Astrocyte (in vitro differentiated cells and primary cell): ENCODE measurements around the gene ACAP3. TPM values are rescaled to one million over a fixed set of nuclear protein-coding genes. Genes with fewer than 3 reads are reported as not detected.

ENCODE experiments used
- DNase-seq: peaks from one replicate; pipeline ENCODE4 v3.0.0-alpha.2; 2010; ENCODE audit warnings: low read depth
- FAIRE-seq: peaks from 2 replicates; lab custom pipeline; 2011; peaks lifted over from hg19 to GRCh38; lab: Jason Lieb, UNC
- H2AFZ ChIP-seq: 2 replicates; pipeline ENCODE4 v1.6.0; 2012; ENCODE audit warnings: low read depth, low read length, inconsistent platforms
- H3K27ac ChIP-seq: 2 replicates; pipeline ENCODE4 v1.5.1; 2011; ENCODE audit warnings: low read depth, low read length, inconsistent platforms
- H3K27me3 ChIP-seq: 2 replicates; pipeline ENCODE4 v1.6.0; 2011; ENCODE audit warnings: low read length, inconsistent platforms; ENCODE audit not compliant: insufficient read depth
- H3K36me3 ChIP-seq: 2 replicates; pipeline ENCODE4 v1.5.1; 2011; ENCODE audit warnings: low read length, inconsistent platforms; ENCODE audit not compliant: insufficient read depth
- H3K4me1 ChIP-seq: 2 replicates; pipeline ENCODE4 v1.5.1; 2011; ENCODE audit warnings: low read length, inconsistent platforms; ENCODE audit not compliant: insufficient read depth
- H3K4me2 ChIP-seq: 2 replicates; pipeline ENCODE4 v1.6.0; 2012; ENCODE audit warnings: low read length, inconsistent platforms
- H3K4me3 ChIP-seq: 2 replicates; pipeline ENCODE4 v1.5.1; 2011; ENCODE audit warnings: low read depth, mild to moderate bottlenecking, low read length, inconsistent platforms; ENCODE audit not compliant: insufficient read depth
- H3K79me2 ChIP-seq: 2 replicates; pipeline ENCODE4 v1.6.0; 2012; ENCODE audit warnings: mild to moderate bottlenecking, low read length, inconsistent platforms; ENCODE audit not compliant: insufficient read depth
- H3K9ac ChIP-seq: 2 replicates; pipeline ENCODE4 v1.6.0; 2012; ENCODE audit warnings: mild to moderate bottlenecking, low read length, inconsistent platforms
- H3K9me3 ChIP-seq: 2 replicates; pipeline ENCODE4 v1.5.1; 2012; ENCODE audit warnings: low read depth, mild to moderate bottlenecking, low read length, inconsistent platforms; ENCODE audit not compliant: insufficient read depth
- H4K20me1 ChIP-seq: 2 replicates; pipeline ENCODE4 v1.6.0; 2012; ENCODE audit warnings: low read length, inconsistent platforms; ENCODE audit not compliant: insufficient read depth
- H3K27ac Mint-ChIP-seq: one replicate; pipeline ENCODE4 v1.8.0; 2021; ENCODE audit warnings: mild to moderate bottlenecking, mixed read lengths; ENCODE audit not compliant: unreplicated experiment
- H3K27me3 Mint-ChIP-seq: one replicate; pipeline ENCODE4 v1.8.0; 2021; ENCODE audit warnings: low read depth, mixed read lengths; ENCODE audit not compliant: unreplicated experiment
- H3K36me3 Mint-ChIP-seq: one replicate; pipeline ENCODE4 v1.8.0; 2021; ENCODE audit warnings: low read depth, mixed read lengths; ENCODE audit not compliant: unreplicated experiment
- H3K4me1 Mint-ChIP-seq: one replicate; pipeline ENCODE4 v1.8.0; 2021; ENCODE audit warnings: low read depth, mixed read lengths; ENCODE audit not compliant: unreplicated experiment
- H3K4me3 Mint-ChIP-seq: one replicate; pipeline ENCODE4 v1.8.0; 2021; ENCODE audit warnings: mild to moderate bottlenecking, moderate library complexity, mixed read lengths; ENCODE audit not compliant: unreplicated experiment
- H3K9me3 Mint-ChIP-seq: one replicate; pipeline ENCODE4 v1.8.0; 2021; ENCODE audit warnings: mild to moderate bottlenecking, mixed read lengths; ENCODE audit not compliant: unreplicated experiment
- CTCF ChIP-seq: IDR thresholded peaks from 2 replicates; pipeline ENCODE4 v1.5.1; 2011; ENCODE audit warnings: low read depth, mild to moderate bottlenecking, inconsistent platforms, low read length, moderate library complexity; ENCODE audit not compliant: insufficient read depth
- EZH2 ChIP-seq: IDR thresholded peaks from 2 replicates; pipeline ENCODE4 v1.6.1; 2012; ENCODE audit warnings: mild to moderate bottlenecking, low read length, inconsistent platforms; ENCODE audit not compliant: insufficient read depth
- total RNA-seq: library from RNA; stranded (reverse); gene quantifications from 2 replicates; pipeline ENCODE4 v1.2.1, GENCODE V29; 2021

ACAP3 gene
- total RNA-seq, 1 donor from 2014 or later = 64.0 TPM

GRCh38 chr1:1352786-1353388 is 45.2 kb upstream of the ACAP3 start:
- no peak overlapping the region for H3K27ac ChIP-seq
- peaks cover 11% of the 10 kb centered on the region for H3K36me3 ChIP-seq
- H3K9me3 ChIP-seq = no peaks in the 10 kb centered on the region
- peaks cover 2% of the 10 kb centered on the region for H3K27me3 Mint-ChIP-seq
- H2AFZ ChIP-seq = no peak overlapping the region
- H3K9ac ChIP-seq = no peak overlapping the region
- H3K9me3 Mint-ChIP-seq = no peaks in the 10 kb centered on the region
- peaks cover 8% of the 10 kb centered on the region for H3K4me1 Mint-ChIP-seq
- peaks cover 6% of the 10 kb centered on the region for H3K36me3 Mint-ChIP-seq
- H3K79me2 ChIP-seq = peaks cover 55% of the 10 kb centered on the region
- H3K27ac Mint-ChIP-seq = no peak overlapping the region
- H3K4me2 ChIP-seq = peak overlapping the region; percentile 50
- H3K27me3 ChIP-seq = no peaks in the 10 kb centered on the region
- H3K4me3 Mint-ChIP-seq = peak overlapping the region; percentile 34
- DNase-seq (no peak), FAIRE-seq (no peak)
- TF ChIP-seq CTCF = no peak
- TF ChIP-seq EZH2 = no peak
- peaks cover 15% of the 10 kb centered on the region for H3K4me1 ChIP-seq
- no peak overlapping the region for H3K4me3 ChIP-seq
- peaks cover 54% of the 10 kb centered on the region for H4K20me1 ChIP-seq

- Histone ChIP-seq H3K9ac (no peak overlapping the region), H3K9me3 (no peaks in the 10 kb centered on the region), H2AFZ (no peak overlapping the region), H3K27ac (no peak overlapping the region), H3K27me3 (no peaks in the 10 kb centered on the region), H4K20me1 (peaks cover 54% of the 10 kb centered on the region), H3K4me2 (peak overlapping the region; percentile 50), H3K79me2 (peaks cover 55% of the 10 kb centered on the region), H3K4me1 (peaks cover 22% of the 10 kb centered on the region), H3K36me3 (peaks cover 11% of the 10 kb centered on the region), H3K4me3 (no peak overlapping the region)
- H3K9me3 Mint-ChIP-seq = no peaks in the 10 kb centered on the region
- peaks cover 2% of the 10 kb centered on the region for H3K27me3 Mint-ChIP-seq
- peak overlapping the region; percentile 81 for H3K27ac Mint-ChIP-seq
- FAIRE-seq (no peak), DNase-seq (no peak)
- H3K4me1 Mint-ChIP-seq = peaks cover 13% of the 10 kb centered on the region
- no peak for TF ChIP-seq CTCF
- TF ChIP-seq EZH2 = no peak
- peaks cover 6% of the 10 kb centered on the region for H3K36me3 Mint-ChIP-seq
- peak overlapping the region; percentile 78 for H3K4me3 Mint-ChIP-seq
Observed at GRCh38 chr1:1351511-1352427, 44.0 kb upstream of the ACAP3 start.
